Tibial artery (tissue), 4 donors: Measurements from ENCODE around the gene NUCKS1.
A peak's percentile ranks its signal among the peaks of the same experiment; 100 is the strongest.

Experiments used
- DNase-seq, 2 donors: peaks; one replicate each; pipeline ENCODE4 v3.0.0-alpha.2; 2019
- H3K27ac ChIP-seq, 2 donors: fragments of 200-600 bp; sonication (generic) in 1 of 2; 1 replicate in 1 of 2; 2 replicates in 1 of 2; pipeline ENCODE4 v1.5.1; 2018 to 2019; ENCODE audit warnings: mild to moderate bottlenecking in 1 of 2
- H3K27me3 ChIP-seq, 2 donors: fragments of 200-600 bp; sonication (generic) in 1 of 2; one replicate each; pipeline versions ENCODE4 v1.5.1 to v1.6.0; 2016 to 2019
- H3K36me3 ChIP-seq, 3 donors: fragments of 200-600 bp; sonication (generic) in 2 of 3; one replicate each; pipeline ENCODE4 v1.5.1; 2016 to 2019; ENCODE audit warnings: mild to moderate bottlenecking in 2 of 3
- H3K4me1 ChIP-seq, 4 donors: fragments of 200-600 bp; sonication (generic) in 2 of 4; 1 replicate in 3 of 4; 2 replicates in 1 of 4; pipeline ENCODE4 v1.5.1; 2016 to 2019
- H3K4me3 ChIP-seq, 2 donors: fragments of 200-600 bp; sonication (generic) in 1 of 2; 1 replicate in 1 of 2; 2 replicates in 1 of 2; pipeline ENCODE4 v1.5.1; 2018 to 2019; ENCODE audit warnings: mild to moderate bottlenecking in 2 of 2
- H3K9me3 ChIP-seq, 3 donors: fragments of 200-600 bp; sonication (generic) in 1 of 3; one replicate each; pipeline ENCODE4 v1.5.1; 2016 to 2019
- intact Hi-C: fragments of 100-400 bp; cut with DNase I; formaldehyde crosslinking; loops from one replicate; pipeline ENCODE4 v1.15.0; 2023; ENCODE audit warnings: low total_unique reads
- TF ChIP-seq, protein P1 (sequence below), 2 experiments: fragments of 200-600 bp in 1 of 2; fragments of 450-650 bp in 1 of 2; IDR thresholded peaks; one replicate each; pipeline ENCODE4 v1.5.1; 2017 to 2019; ENCODE audit warnings: antibody characterized with exemption in 2 of 2, mild to moderate bottlenecking in 1 of 2, moderate library complexity in 1 of 2

NUCKS1 gene

DNA sequence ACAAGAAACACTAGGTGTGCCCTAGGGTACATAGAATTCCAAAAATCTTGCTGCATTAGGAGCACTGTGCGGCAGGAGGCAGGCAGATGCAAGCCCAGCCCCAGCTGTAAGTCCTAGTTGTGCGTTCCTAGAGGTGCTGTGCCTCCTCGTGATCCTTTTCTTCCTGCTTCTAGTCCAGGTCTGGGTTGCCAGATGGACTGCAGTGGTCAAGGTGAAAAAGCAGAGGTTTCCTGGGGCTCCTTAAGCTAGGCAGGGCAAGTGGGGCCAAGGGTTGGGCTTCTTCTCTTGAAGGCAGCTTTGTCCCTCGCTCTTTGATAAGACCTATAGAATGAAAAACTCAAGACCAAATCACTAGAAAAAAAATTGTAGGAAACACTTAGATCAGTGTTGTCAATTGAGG, 48.1 kb downstream of the NUCKS1 start:
- no peaks in the 10 kb centered on the region for H3K9me3 ChIP-seq
- peaks cover 0 to 17% (median 0%) of the 10 kb centered on the region in 3 donors for H3K36me3 ChIP-seq
- H3K4me1 ChIP-seq, result peaks cover 0 to 10% (median 1%) of the 10 kb centered on the region in 4 donors
- H3K27ac ChIP-seq, result no peak overlapping the region
- no peak overlapping the region for H3K4me3 ChIP-seq
- TF ChIP-seq, protein P1, sequence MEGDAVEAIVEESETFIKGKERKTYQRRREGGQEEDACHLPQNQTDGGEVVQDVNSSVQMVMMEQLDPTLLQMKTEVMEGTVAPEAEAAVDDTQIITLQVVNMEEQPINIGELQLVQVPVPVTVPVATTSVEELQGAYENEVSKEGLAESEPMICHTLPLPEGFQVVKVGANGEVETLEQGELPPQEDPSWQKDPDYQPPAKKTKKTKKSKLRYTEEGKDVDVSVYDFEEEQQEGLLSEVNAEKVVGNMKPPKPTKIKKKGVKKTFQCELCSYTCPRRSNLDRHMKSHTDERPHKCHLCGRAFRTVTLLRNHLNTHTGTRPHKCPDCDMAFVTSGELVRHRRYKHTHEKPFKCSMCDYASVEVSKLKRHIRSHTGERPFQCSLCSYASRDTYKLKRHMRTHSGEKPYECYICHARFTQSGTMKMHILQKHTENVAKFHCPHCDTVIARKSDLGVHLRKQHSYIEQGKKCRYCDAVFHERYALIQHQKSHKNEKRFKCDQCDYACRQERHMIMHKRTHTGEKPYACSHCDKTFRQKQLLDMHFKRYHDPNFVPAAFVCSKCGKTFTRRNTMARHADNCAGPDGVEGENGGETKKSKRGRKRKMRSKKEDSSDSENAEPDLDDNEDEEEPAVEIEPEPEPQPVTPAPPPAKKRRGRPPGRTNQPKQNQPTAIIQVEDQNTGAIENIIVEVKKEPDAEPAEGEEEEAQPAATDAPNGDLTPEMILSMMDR (IDR thresholded peaks at IDR 0.05), result no peak
- intact Hi-C loops, result no loop called here
- DNase-seq, result no peak
- H3K27me3 ChIP-seq, result no peaks in the 10 kb centered on the region

DNA sequence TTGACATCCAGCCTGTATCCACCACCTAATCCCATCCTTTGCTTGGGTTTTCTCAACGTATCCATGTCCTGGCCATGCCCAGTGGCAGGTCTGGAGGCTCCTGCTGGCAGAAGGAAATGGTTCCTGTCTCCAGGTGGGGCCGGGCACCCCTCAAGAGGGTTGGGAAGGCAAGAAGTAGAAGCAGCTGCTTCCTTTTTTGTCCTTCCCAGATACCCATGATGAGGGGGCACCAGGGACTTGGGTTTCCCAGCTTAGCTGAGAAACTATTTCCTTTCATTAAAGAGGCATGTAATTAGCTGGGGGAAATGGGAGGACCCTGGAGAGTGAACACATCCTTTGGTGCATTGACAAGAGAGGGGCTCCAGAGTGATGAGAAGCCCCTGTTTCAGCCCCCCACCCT, 48.6 kb downstream of the NUCKS1 start:
- no peak for DNase-seq
- Histone ChIP-seq H3K4me1 (peaks cover 0 to 5% (median 1%) of the 10 kb centered on the region in 4 donors), H3K27ac (no peak overlapping the region), H3K36me3 (peaks cover 0 to 17% (median 0%) of the 10 kb centered on the region in 3 donors), H3K27me3 (no peaks in the 10 kb centered on the region), H3K9me3 (no peaks in the 10 kb centered on the region), H3K4me3 (no peak overlapping the region)
- intact Hi-C loops, result no loop called here
- TF ChIP-seq, protein P1 (IDR thresholded peaks at IDR 0.05), result no peak

DNA sequence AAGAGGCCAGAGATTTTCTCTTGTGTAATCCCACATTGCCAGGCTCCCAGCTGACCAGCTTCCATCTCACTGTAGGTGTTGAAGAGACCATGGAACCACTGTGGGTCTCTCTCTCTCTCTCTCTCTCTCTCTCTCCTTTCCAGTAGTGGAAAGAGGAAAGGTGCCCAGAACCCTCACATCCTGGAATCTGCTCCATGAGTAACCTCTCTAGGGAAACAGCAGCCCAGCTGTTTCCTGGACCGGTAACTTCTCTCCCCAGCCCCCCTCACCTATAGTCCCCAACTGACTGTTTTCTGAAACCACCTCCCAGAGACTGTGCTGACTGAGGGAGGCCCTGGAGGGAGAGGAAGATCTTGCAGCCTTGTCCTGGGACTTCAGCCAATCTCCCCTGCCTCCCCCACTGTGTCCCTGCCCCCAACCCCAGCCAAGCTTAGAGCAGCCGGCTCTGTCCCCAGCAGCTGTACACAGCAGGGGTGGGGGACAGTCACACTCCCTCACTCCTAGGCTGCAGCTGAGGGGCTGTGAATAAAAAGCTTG, 49.0 kb downstream of the NUCKS1 start:
- no peak overlapping the region for H3K27ac ChIP-seq
- intact Hi-C loops, result no loop called here
- H3K36me3 ChIP-seq, result peaks cover 0 to 17% (median 0%) of the 10 kb centered on the region in 3 donors
- H3K9me3 ChIP-seq, result no peaks in the 10 kb centered on the region
- DNase-seq, result no peak
- no peak overlapping the region for H3K4me3 ChIP-seq
- TF ChIP-seq, protein P1 (IDR thresholded peaks at IDR 0.05), result no peak
- peaks cover 0 to 3% (median 0%) of the 10 kb centered on the region in 4 donors for H3K4me1 ChIP-seq
- no peaks in the 10 kb centered on the region for H3K27me3 ChIP-seq

DNA sequence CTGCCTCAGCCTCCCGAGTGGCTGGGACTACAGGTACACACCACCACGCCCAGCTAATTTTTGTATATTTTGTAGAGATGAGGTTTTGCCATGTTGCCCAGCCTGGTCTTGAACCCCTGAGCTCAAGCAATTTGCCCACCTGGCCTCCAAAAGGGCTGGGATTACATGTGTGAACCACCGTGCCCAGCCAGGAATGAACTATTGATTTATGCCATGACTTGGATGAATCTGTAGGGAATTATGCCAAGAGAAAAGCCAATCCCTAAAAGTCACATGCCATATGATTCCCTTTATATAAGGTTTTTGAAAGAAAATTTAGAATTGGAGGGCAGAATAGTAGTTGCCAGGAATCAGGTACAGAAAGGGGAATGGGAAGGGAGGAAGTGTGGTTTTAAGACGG, 50.6 kb downstream of the NUCKS1 start:
- Histone ChIP-seq H3K4me1 (peaks cover 0 to 3% (median 0%) of the 10 kb centered on the region in 4 donors), H3K36me3 (peaks cover 0 to 17% (median 0%) of the 10 kb centered on the region in 3 donors), H3K27me3 (no peaks in the 10 kb centered on the region), H3K27ac (no peak overlapping the region), H3K4me3 (no peak overlapping the region), H3K9me3 (no peaks in the 10 kb centered on the region)
- TF ChIP-seq, protein P1 (IDR thresholded peaks at IDR 0.05), result no peak
- DNase-seq, result peak in 1 of 2 donors; percentile 5
- intact Hi-C loops, result no loop called here

DNA sequence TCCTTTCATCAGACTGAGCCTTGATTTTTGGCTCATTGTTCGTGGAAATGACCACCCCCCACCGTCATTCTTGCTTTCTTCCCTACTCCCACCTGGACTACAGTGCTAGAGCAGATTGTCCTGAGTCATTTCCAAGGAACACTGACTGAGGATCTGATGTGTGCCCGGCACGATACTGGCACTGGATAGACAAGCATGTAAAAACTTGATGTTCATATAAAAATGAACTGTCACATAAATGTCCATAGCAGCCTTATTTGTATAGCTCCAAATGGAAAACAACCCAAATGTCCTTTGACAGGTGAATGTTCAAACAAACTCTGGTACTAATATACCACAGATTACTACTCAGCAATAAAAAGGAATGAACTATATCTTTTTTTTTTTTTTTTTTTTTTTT, 51.1 kb downstream of the NUCKS1 start:
- peak in 1 of 2 donors; percentile 10 for DNase-seq
- TF ChIP-seq, protein P1 (IDR thresholded peaks at IDR 0.05), result no peak
- no peak overlapping the region for H3K4me3 ChIP-seq
- no peak overlapping the region for H3K27ac ChIP-seq
- no peaks in the 10 kb centered on the region for H3K27me3 ChIP-seq
- intact Hi-C loops, result no loop called here
- H3K9me3 ChIP-seq, result no peaks in the 10 kb centered on the region
- peaks cover 0 to 15% (median 0%) of the 10 kb centered on the region in 3 donors for H3K36me3 ChIP-seq
- peaks cover 0 to 3% (median 0%) of the 10 kb centered on the region in 4 donors for H3K4me1 ChIP-seq
